ENCODE data around the gene CES1.

DNA sequence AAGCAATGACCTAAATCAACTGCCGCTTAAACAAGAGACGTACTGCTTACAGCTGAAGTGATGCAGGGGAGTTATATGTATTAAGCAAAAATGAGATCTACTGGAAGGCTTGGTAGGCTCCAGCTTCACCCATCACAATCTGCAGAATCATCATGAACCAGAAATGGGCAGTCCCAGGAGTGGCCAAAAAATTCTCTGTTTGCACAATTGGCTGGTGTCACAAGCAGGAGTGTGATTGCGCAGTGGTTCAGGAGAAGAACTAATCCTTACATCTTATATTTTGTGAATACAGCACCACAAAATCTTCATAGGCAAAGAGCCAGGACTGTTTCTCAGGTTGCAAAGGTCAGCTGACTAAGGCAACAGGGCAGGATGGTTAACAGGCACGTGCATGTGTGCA is 75.9 kb downstream of the CES1 start:
- no peak for TF ChIP-seq POLR2A (IDR thresholded peaks at IDR 0.05)
- TF ChIP-seq, protein P1, sequence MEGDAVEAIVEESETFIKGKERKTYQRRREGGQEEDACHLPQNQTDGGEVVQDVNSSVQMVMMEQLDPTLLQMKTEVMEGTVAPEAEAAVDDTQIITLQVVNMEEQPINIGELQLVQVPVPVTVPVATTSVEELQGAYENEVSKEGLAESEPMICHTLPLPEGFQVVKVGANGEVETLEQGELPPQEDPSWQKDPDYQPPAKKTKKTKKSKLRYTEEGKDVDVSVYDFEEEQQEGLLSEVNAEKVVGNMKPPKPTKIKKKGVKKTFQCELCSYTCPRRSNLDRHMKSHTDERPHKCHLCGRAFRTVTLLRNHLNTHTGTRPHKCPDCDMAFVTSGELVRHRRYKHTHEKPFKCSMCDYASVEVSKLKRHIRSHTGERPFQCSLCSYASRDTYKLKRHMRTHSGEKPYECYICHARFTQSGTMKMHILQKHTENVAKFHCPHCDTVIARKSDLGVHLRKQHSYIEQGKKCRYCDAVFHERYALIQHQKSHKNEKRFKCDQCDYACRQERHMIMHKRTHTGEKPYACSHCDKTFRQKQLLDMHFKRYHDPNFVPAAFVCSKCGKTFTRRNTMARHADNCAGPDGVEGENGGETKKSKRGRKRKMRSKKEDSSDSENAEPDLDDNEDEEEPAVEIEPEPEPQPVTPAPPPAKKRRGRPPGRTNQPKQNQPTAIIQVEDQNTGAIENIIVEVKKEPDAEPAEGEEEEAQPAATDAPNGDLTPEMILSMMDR (IDR thresholded peaks at IDR 0.05): no peak

Measured in thyroid gland (tissue), 4 donors.